Thyroid gland (tissue), 4 donors: ENCODE results near the gene CDC37.

Experiments
- CTCF ChIP-seq, 6 experiments: fragments of 200-600 bp in 3 of 6; fragments of 450-650 bp in 3 of 6; sonication (generic) in 3 of 6; IDR thresholded peaks; one replicate each; pipeline ENCODE4 v1.5.1; 2016 to 2019; ENCODE audit warnings: antibody characterized with exemption in 6 of 6, mild to moderate bottlenecking in 2 of 6, inconsistent platforms in 1 of 6, moderate library complexity in 1 of 6
- POLR2A ChIP-seq, 2 donors: fragments of 450-650 bp; IDR thresholded peaks; one replicate each; pipeline ENCODE4 v1.6.1; 2017; ENCODE audit warnings: antibody characterized with exemption in 2 of 2, mild to moderate bottlenecking in 2 of 2, moderate library complexity in 1 of 2

GRCh38 chr19:10431254-10431942, 28.1 kb upstream of the CDC37 start:
- TF ChIP-seq POLR2A (IDR thresholded peaks at IDR 0.05) (no peak), CTCF (IDR thresholded peaks at IDR 0.05) (no peak)
